Activated CD4-positive, alpha-beta T cell treated with anti-CD3 and anti-CD28 coated beads for 24 hours (primary cell): ENCODE results near the gene LRFN2.

Source experiments
- DNase-seq, 2 donors: peaks; one replicate each; pipeline ENCODE4 v3.0.0-alpha.2; 2020; ENCODE audit warnings: low read depth in 2 of 2

The LRFN2 gene

DNA sequence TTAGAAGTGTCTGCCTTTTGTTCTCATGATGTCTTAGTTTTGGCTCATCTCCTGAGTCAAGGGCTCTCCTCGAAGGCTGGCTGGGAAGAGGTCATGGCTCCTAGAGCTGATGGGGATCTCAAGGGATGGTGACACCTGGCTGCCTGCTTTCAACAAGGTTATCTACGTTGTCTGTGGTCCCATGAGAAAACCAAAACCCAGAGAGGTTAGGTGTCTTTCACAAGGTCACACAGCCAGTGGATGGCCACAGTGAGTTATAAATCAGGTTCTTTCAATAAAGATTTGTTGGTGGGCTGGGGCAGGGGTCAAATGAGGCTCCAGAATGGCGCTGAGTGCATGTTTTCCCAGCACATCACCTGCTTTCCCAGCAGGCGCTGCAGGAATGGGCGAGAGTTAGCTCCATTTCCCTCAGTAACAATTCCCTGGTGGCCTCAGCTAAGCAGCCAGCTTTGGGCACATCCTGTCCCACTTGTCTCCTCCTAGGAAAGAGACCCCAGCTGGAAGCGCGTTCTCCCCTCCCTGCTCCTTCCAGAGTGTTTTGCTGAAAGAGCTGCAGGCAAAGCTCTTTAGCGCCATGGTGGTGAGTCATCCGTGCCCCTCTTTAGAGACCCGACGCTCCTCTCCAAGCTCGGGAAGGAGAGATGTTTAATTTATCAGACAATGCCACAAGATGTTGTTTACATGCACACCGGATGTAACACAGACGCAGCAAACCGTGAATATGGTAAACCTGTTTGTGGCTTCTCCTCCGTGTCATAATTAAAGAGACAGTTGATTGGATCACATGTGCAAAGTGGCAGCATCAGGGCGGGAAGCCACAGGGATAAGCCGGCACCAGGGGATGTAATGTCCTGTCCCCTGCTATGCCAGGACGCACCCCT is 109.7 kb downstream of the LRFN2 start:
- no peak for DNase-seq

GRCh38 chr6:40476673-40477072 is 110.5 kb downstream of the LRFN2 start:
- no peak for DNase-seq

- no peak for DNase-seq
Observed at GRCh38 chr6:40474937-40475336, 112.2 kb downstream of the LRFN2 start.

DNA sequence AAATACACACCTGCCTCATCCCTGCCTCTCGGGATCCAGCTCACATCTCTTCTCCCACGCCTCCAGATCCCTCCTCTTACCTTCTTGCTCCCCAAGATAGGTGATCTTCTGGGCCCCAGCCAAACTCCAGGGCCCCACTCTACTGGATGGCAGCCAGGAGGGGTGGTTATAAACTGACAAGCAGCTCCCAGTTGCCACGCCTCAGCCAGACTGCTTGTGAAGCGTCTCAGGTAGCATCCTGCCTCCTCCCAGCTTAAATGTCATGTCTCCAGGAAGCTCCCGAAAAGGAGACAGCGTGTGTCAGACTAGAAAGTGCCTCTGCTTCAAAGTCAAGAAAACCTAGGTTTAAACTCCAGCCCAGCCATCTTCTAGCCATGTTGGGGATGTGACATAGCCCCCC is 114.1 kb downstream of the LRFN2 start:
- no peak for DNase-seq

- DNase-seq, result no peak
Observed at GRCh38 chr6:40472353-40472752, 114.8 kb downstream of the LRFN2 start.

GRCh38 chr6:40471243-40471642 is 115.9 kb downstream of the LRFN2 start:
- no peak for DNase-seq

GRCh38 chr6:40469323-40469722 is 117.8 kb downstream of the LRFN2 start:
- DNase-seq, result no peak

- no peak for DNase-seq
Observed at GRCh38 chr6:40466986-40467539, 120.1 kb downstream of the LRFN2 start.

DNA sequence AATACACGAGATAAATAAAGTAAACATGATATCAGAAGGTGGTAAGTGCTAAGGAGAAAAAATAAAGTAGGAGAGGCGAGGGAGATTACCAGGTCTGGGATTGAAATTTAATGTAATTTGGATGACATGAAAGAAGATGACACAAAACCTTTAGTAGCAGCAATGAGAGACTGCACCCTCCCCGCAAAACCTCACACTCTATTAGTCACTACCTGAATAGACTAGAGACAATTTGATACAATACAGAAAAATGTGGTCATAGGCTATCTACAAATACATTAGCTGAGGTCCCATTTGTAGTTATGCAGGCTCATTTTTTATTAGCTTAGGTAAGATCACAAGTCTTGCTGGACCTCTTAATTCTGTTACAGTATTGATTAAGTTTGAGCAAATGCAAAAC is 125.5 kb downstream of the LRFN2 start:
- DNase-seq, result no peak

DNA sequence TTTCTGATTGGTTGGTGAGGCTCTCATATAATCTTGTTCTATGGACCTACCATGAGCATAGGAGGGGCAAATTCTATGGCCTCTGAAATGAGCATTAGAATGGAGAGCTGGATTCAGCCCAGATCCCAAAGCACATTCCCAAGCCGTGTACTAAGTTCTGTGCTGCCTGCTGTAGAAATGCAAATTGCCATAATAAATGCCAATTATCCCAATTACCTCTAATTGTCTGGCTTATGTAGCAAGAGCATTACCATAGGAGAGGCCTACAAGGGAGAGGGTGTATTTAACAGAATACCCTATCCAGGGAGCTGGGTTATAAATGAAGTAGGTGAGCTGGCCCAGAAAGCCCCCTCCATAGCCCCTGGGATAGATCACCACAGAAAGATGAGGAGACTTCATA is 126.8 kb downstream of the LRFN2 start:
- DNase-seq, result no peak

DNA sequence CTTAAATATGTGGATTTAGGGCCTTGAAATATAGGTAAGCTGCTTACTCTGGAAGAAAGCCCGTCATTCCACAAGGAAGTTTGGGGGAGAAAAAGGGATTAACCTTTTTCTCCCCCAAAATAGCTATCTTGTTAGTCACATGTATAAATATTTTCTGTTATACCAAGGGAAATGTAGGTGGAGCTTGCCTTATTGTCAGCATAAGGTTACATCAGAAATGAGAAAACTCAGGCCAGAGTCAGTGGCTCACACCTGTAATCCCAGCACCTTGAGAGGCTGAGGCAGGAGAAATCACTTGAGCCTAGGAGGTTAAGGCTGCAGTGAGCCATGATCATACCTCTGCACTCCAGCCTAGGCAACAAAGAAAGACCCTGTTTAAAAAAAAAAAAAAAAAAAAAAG is 129.9 kb downstream of the LRFN2 start:
- no peak for DNase-seq

DNA sequence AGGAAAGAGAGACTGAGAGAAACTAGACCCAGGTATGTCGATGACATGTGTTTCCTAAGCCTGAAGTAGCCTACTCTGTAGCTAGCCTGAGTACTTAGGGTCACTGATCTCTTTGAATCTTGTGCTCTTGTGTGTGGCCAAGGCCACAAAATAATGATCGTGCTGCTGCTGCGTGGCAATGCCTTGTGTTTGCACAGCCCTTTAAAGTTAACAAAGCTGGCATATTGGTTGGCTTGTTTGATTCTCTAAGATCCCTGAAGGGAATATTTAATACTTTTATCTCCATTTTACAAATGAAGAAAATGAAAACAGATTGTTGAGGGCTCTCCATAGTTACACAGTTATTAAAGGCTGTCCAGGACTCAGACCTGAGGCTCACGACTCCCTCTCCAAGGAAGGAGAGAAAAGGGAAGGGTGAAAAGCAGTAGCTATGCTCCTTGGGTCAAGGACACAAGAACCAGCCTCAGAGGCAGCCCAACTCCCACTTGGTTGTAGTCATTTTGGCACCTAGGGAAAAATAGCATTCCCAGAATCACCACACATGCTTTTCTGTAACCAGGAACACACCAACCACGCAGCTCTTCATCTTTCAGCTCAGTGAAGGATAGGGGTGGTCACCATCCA is 130.7 kb downstream of the LRFN2 start:
- DNase-seq, result no peak

DNA sequence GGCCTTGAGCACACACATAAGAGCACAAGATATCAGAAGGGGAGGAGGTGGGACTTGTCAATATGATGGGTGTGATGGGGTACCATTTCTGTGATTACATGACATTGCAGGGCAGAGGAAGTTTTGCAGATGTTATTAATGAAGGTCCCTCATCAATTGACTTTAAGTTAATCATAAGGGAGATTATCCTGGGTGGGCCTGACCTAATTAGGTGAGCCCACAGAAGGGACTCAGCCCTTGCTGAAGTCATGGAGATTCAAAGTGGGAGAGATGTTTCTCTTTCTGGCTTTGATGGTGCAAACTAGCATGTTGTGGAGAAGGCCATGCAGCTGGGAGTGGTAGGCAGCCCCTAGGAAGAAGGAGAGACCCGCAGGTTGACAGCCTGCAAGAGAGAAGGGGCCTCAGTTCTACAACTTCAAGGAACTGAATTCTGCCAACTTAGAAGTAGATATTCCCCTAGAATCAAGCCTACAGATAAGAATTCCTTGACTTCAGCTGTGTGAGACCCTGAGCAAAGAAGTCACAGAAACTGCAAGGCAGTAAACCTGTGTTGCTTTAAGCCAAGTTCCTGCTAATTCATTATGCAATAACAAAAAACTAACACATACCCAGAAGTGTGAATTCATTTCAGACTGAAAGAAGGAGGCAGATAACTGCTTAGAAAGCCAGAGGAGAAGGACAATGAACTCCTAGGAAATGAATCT is 131.3 kb downstream of the LRFN2 start:
- DNase-seq, result no peak

- DNase-seq, result no peak
Observed at GRCh38 chr6:40450483-40450882, 136.7 kb downstream of the LRFN2 start.

- no peak for DNase-seq
Observed at GRCh38 chr6:40444811-40445210, 142.4 kb downstream of the LRFN2 start.

GRCh38 chr6:40444312-40444711 is 142.9 kb downstream of the LRFN2 start:
- no peak for DNase-seq

- no peak for DNase-seq
Observed at GRCh38 chr6:40443842-40444241, 143.3 kb downstream of the LRFN2 start.

DNA sequence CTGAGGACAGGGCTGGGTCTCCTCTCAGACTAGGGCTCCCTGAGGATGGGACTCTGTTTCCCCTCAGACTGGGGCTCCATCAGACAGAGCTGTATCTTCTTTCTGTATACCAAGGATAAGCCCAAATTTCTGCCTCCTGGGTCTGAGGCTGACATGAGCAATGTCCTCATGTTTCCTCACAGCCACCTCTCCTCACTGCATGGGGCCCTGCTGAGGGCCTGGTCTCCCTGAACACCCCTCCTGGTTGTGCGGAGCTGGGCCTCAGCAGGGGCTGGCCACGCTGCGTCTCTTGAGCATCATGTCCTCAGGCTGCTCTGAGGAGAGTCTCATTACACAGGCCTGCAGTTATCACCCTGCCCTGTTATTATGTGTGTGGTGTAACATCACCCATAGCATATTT is 144.6 kb downstream of the LRFN2 start:
- no peak for DNase-seq

DNA sequence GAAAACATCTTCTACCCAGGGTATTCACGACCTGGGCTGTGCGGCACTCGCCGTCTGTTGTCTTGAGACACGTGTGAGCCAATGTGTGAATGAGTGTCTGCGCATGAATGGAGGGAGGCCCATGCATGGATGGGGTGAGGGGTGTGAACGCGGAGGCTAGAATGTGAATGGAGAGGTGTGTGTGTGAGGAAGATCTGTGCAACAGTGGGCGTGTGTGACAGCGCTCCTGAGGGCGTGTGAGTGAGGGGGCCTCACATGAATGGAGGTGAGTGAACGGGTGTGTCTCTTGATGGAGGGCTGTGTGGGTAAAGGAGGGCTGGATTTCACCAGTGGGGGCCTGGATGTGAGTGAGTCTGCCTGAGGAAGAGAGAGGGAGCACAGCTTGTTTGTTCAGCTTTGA is 146.0 kb downstream of the LRFN2 start:
- DNase-seq, result no peak

- no peak for DNase-seq
Observed at GRCh38 chr6:40440053-40440452, 147.1 kb downstream of the LRFN2 start.

DNA sequence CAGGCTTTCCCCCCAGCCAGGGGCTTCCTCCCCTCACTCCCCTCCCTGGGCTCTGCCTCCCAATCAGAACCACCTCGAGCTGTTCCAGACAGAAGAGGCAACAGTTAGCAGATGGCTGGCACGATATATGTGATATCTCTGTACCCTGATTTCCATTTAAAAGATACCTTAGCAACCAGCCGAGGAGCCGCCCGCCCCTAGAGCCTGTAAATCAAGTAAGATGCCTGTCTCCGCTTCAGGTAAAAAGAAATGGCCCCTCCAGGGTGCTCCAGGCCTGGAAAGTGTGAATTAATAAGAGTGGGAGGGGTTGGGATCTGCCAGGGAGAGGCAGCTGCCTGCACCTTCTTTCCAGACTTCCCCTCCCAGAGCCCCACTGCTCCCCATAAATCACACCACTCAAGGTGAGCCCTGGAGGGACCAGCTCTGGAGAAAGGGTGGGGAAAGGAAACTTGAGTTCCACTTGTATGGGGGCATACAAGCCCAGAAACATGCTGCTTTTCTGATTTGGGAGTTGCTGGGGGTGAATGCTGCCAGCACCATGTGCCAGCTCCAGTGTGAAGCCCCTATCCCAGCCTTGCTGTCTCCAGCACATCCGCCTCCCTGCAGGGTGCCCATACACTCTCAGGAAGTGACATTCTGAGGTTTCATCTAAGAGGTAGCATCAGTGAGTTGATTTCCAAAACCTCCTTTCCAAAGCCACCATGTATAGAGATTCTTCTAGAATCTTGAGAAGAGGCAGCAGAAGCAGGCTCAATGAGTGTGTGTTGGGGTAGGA is 148.0 kb downstream of the LRFN2 start:
- no peak for DNase-seq
